ENCODE measurements around the gene TRPV5.

DNA sequence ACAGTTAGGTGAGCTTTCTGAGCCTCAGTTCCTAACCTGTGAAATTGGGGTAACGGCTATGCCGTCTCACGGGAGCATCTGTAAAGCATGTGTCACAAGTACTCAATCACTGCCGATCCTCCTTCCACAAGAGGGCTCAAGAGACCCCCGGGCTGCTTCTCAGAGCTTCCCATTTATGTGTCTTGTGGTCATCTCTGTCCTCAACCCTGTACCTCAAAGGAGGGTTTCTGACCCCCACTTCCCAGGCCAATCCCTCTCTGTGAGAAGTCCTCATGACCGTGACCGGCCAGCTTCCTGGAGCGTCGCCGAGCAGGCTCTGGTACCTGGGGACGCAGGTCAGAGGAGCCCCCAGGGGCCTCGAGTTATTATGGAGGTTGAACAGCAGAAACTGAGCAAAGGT, 510 bp upstream of the TRPV5 start:
- TF ChIP-seq, protein P1, sequence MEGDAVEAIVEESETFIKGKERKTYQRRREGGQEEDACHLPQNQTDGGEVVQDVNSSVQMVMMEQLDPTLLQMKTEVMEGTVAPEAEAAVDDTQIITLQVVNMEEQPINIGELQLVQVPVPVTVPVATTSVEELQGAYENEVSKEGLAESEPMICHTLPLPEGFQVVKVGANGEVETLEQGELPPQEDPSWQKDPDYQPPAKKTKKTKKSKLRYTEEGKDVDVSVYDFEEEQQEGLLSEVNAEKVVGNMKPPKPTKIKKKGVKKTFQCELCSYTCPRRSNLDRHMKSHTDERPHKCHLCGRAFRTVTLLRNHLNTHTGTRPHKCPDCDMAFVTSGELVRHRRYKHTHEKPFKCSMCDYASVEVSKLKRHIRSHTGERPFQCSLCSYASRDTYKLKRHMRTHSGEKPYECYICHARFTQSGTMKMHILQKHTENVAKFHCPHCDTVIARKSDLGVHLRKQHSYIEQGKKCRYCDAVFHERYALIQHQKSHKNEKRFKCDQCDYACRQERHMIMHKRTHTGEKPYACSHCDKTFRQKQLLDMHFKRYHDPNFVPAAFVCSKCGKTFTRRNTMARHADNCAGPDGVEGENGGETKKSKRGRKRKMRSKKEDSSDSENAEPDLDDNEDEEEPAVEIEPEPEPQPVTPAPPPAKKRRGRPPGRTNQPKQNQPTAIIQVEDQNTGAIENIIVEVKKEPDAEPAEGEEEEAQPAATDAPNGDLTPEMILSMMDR (IDR thresholded peaks at IDR 0.05; ENCODE audit: low read depth, low read length, poor library complexity, severe bottlenecking): no peak
- no peak for TF ChIP-seq EZH2phosphoT487 (IDR thresholded peaks at IDR 0.05; ENCODE audit: borderline replicate concordance, low read length)
